Ishikawa (cell line): Measurements from ENCODE around the gene EIF4B.

ENCODE experiments used
- EGR1 ChIP-seq: IDR thresholded peaks from 2 replicates; pipeline ENCODE4 v1.6.1; 2012
- EP300 ChIP-seq: IDR thresholded peaks from 2 replicates; pipeline ENCODE4 v1.6.1; 2012; ENCODE audit warnings: borderline replicate concordance
- FOXM1 ChIP-seq: IDR thresholded peaks from 2 replicates; pipeline ENCODE4 v1.6.1; 2012; ENCODE audit warnings: low read depth, borderline replicate concordance
- NFIC ChIP-seq: IDR thresholded peaks from 2 replicates; pipeline ENCODE4 v1.6.1; 2012
- RAD21 ChIP-seq: IDR thresholded peaks from 2 replicates; pipeline ENCODE4 v1.6.1; 2012; ENCODE audit warnings: low read depth
- TAF1 ChIP-seq: IDR thresholded peaks from 2 replicates; pipeline ENCODE4 v1.6.1; 2012; ENCODE audit warnings: low read depth, mild to moderate bottlenecking
- TEAD4 ChIP-seq: IDR thresholded peaks from 2 replicates; pipeline ENCODE4 v1.6.1; 2012
- TF ChIP-seq, protein P1 (sequence below): IDR thresholded peaks from 2 replicates; pipeline ENCODE4 v1.6.1; 2012
- TF ChIP-seq, protein P2 (sequence below): IDR thresholded peaks from 2 replicates; pipeline ENCODE4 v1.6.1; 2012; ENCODE audit warnings: low read depth, mild to moderate bottlenecking

DNA sequence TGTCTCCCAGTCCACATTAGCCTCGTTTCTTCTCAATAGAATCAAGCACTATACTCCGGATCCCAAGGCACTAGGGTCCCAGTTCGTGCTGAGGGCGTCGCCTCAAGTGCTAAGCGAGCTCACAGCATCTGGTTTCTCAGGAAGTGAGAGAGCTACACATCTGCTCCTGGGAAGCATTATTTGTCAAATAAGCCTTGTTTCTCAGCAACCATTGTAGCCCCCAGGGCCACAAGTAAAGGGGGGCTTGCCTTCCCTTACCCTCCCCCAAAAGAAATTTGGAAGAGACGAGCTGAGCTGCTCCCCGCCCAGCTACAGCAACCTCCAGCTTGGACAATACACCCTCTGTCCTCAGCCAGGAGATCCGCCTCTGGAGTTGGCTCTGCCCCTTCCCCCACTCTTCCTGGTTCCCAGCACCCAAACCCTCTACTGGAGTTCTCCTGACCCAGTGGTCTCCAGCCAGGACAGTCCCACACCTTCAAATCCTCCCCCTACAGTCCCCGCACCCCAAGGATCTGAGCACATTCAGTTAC lies 37.9 kb downstream of the EIF4B start:
- TF ChIP-seq, protein P1, sequence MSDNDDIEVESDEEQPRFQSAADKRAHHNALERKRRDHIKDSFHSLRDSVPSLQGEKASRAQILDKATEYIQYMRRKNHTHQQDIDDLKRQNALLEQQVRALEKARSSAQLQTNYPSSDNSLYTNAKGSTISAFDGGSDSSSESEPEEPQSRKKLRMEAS = no peak
- no peak for TF ChIP-seq EP300
- TF ChIP-seq EGR1 = no peak
- TF ChIP-seq RAD21 = no peak
- TF ChIP-seq TAF1 = no peak
- TF ChIP-seq, protein P2, sequence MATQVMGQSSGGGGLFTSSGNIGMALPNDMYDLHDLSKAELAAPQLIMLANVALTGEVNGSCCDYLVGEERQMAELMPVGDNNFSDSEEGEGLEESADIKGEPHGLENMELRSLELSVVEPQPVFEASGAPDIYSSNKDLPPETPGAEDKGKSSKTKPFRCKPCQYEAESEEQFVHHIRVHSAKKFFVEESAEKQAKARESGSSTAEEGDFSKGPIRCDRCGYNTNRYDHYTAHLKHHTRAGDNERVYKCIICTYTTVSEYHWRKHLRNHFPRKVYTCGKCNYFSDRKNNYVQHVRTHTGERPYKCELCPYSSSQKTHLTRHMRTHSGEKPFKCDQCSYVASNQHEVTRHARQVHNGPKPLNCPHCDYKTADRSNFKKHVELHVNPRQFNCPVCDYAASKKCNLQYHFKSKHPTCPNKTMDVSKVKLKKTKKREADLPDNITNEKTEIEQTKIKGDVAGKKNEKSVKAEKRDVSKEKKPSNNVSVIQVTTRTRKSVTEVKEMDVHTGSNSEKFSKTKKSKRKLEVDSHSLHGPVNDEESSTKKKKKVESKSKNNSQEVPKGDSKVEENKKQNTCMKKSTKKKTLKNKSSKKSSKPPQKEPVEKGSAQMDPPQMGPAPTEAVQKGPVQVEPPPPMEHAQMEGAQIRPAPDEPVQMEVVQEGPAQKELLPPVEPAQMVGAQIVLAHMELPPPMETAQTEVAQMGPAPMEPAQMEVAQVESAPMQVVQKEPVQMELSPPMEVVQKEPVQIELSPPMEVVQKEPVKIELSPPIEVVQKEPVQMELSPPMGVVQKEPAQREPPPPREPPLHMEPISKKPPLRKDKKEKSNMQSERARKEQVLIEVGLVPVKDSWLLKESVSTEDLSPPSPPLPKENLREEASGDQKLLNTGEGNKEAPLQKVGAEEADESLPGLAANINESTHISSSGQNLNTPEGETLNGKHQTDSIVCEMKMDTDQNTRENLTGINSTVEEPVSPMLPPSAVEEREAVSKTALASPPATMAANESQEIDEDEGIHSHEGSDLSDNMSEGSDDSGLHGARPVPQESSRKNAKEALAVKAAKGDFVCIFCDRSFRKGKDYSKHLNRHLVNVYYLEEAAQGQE = no peak
- no peak for TF ChIP-seq FOXM1
- no peak for TF ChIP-seq TEAD4
- no peak for TF ChIP-seq NFIC
